GM19438 (cell line): ENCODE results near the gene DEFB121.
"Not testable (repeated sequence)": the region's sequence is repeated elsewhere in the genome, so short reads cannot be mapped to it uniquely, and the experiment has no call there.

Experiments
- ATAC-seq: cut with Tn5 transposase; IDR thresholded peaks from one replicate; pipeline ENCODE4 v1.9.1; 2021; ENCODE audit warnings: low read depth; ENCODE audit not compliant: unreplicated experiment

DEFB121 gene

GRCh38 chr20:31406115-31406514 is at the start of gene DEFB121:
DEFB121 (minus strand) TSS chr20:31406215; CDS start chr20:31406152, 63 bp downstream.
- no peak for ATAC-seq

- no peak for ATAC-seq
These were observed 48.3 kb upstream of the DEFB121 start for GRCh38 chr20:31454361-31454760.

GRCh38 chr20:31452575-31452974 is 46.6 kb upstream of the DEFB121 start:
- ATAC-seq, result no peak

- ATAC-seq, result no peak
These were observed 43.7 kb upstream of the DEFB121 start for GRCh38 chr20:31449511-31450414.

GRCh38 chr20:31446084-31446819 is 40.2 kb upstream of the DEFB121 start:
- ATAC-seq, result no peak

GRCh38 chr20:31440012-31440659 is 34.1 kb upstream of the DEFB121 start, which contains the start of gene DEFB123:
DEFB123 (plus strand) TSS chr20:31440632; CDS start chr20:31440699, 67 bp downstream.
- no peak for ATAC-seq

- ATAC-seq, result no peak
These were observed 24.6 kb upstream of the DEFB121 start for GRCh38 chr20:31430568-31431115.

GRCh38 chr20:31427576-31427975 is 21.6 kb upstream of the DEFB121 start:
- not testable (repeated sequence) for ATAC-seq

- not testable (repeated sequence) for ATAC-seq
These were observed 21.0 kb upstream of the DEFB121 start for GRCh38 chr20:31426891-31427551.

- no peak for ATAC-seq
These were observed 19.8 kb upstream of the DEFB121 start for GRCh38 chr20:31425797-31426196.

GRCh38 chr20:31418307-31418706 is 12.3 kb upstream of the DEFB121 start:
- ATAC-seq, result no peak

- no peak for ATAC-seq
These were observed 9.6 kb upstream of the DEFB121 start for GRCh38 chr20:31415653-31416052.

GRCh38 chr20:31414381-31414780 is 8.4 kb upstream of the DEFB121 start:
- no peak for ATAC-seq

- no peak for ATAC-seq
These were observed 4.0 kb upstream of the DEFB121 start for GRCh38 chr20:31410011-31410410.

- no peak for ATAC-seq
These were observed 2.1 kb downstream of the DEFB121 start for GRCh38 chr20:31403886-31404285.

- no peak for ATAC-seq
These were observed 11.1 kb downstream of the DEFB121 start for GRCh38 chr20:31394900-31395299.

GRCh38 chr20:31392836-31393235 is 13.2 kb downstream of the DEFB121 start:
- no peak for ATAC-seq

- no peak for ATAC-seq
These were observed 15.5 kb downstream of the DEFB121 start, which contains the start of gene DEFB119 for GRCh38 chr20:31390490-31390889. DEFB119 (minus strand) TSS chr20:31390590; CDS start chr20:31390483, 107 bp downstream.

- no peak for ATAC-seq
These were observed 31.7 kb downstream of the DEFB121 start for GRCh38 chr20:31374346-31374745.

GRCh38 chr20:31368301-31368700 is 37.7 kb downstream of the DEFB121 start, which contains the start of gene DEFB118:
DEFB118 (plus strand) TSS chr20:31368601; CDS start chr20:31368651, 50 bp downstream.
- ATAC-seq, result no peak
